Raji (cell line): Measurements from ENCODE around the gene CHAT.

Source experiments
- POLR2A ChIP-seq: IDR thresholded peaks from 2 replicates; pipeline ENCODE4 v1.6.1; 2011; ENCODE audit warnings: low read depth, low read length, control low read depth; ENCODE audit not compliant: insufficient read depth

The CHAT gene

GRCh38 chr10:49593998-49594397 is 19.8 kb upstream of the CHAT start:
- TF ChIP-seq POLR2A = no peak

GRCh38 chr10:49594594-49594993 is 19.2 kb upstream of the CHAT start:
- no peak for TF ChIP-seq POLR2A

GRCh38 chr10:49595003-49595712 is 18.7 kb upstream of the CHAT start:
- no peak for TF ChIP-seq POLR2A

- TF ChIP-seq POLR2A = no peak
These were observed 17.9 kb upstream of the CHAT start for GRCh38 chr10:49595713-49596492.

GRCh38 chr10:49596493-49596809 is 17.4 kb upstream of the CHAT start:
- TF ChIP-seq POLR2A = no peak

- no peak for TF ChIP-seq POLR2A
These were observed 17.0 kb upstream of the CHAT start for GRCh38 chr10:49596836-49597235.

- TF ChIP-seq POLR2A = no peak
These were observed 16.2 kb upstream of the CHAT start for GRCh38 chr10:49597426-49598163.

GRCh38 chr10:49598164-49598856 is 15.5 kb upstream of the CHAT start:
- TF ChIP-seq POLR2A = no peak

- no peak for TF ChIP-seq POLR2A
These were observed 14.9 kb upstream of the CHAT start for GRCh38 chr10:49598986-49599385.

- TF ChIP-seq POLR2A = no peak
These were observed 14.3 kb upstream of the CHAT start for GRCh38 chr10:49599546-49599945.

GRCh38 chr10:49600046-49600445 is 13.8 kb upstream of the CHAT start:
- TF ChIP-seq POLR2A = no peak

GRCh38 chr10:49600781-49601400 is 12.9 kb upstream of the CHAT start:
- TF ChIP-seq POLR2A = no peak

- no peak for TF ChIP-seq POLR2A
These were observed 12.0 kb upstream of the CHAT start for GRCh38 chr10:49601857-49602256.

- TF ChIP-seq POLR2A = no peak
These were observed 11.3 kb upstream of the CHAT start for GRCh38 chr10:49602380-49603023.
